HG02884 (cell line): Measurements from ENCODE around the gene CHRNB4.

ENCODE experiments used
- ATAC-seq: cut with Tn5 transposase; IDR thresholded peaks from one replicate; pipeline ENCODE4 v1.9.1; 2021; ENCODE audit warnings: mild to moderate bottlenecking, moderate library complexity; ENCODE audit not compliant: unreplicated experiment

Gene CHRNB4

GRCh38 chr15:78634210-78635145, 6.5 kb downstream of the CHRNB4 start:
- no peak for ATAC-seq

GRCh38 chr15:78633348-78633747, 7.7 kb downstream of the CHRNB4 start:
- no peak for ATAC-seq

DNA sequence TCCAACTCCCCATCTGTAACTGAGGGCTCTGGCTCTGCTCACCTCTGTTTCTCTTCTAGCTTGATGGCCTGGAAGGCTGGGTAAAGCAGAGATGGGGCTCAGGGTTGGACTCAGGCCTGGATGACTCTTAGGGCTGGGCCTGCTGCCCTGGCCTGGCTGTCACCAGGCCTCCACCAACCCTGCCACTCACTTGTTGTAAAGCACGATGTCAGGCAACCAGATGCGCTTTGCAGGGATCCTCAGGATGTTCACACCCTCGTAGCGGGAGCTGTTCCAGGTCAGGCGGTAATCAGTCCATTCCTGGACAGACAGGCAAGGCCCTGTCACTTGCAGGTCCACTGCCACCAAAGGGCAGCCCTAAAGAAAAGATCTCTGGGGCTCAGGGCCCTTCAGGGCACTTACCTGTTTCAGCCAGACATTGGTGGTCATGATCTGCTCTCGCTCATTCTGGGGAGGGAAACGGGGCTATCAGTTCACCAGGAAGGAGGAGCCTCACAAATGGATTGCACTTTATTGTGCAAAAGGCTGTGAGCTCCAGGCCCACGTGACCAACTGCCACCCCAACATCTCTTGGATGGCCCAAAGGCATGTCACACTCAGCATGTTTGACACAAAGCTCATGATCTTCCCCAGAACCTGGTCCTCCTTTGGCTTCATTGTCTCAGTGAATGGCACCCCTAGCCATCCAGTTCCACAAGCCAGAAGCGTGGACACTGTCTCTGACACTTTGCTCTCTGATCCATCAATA, 9.9 kb downstream of the CHRNB4 start:
- ATAC-seq: no peak

DNA sequence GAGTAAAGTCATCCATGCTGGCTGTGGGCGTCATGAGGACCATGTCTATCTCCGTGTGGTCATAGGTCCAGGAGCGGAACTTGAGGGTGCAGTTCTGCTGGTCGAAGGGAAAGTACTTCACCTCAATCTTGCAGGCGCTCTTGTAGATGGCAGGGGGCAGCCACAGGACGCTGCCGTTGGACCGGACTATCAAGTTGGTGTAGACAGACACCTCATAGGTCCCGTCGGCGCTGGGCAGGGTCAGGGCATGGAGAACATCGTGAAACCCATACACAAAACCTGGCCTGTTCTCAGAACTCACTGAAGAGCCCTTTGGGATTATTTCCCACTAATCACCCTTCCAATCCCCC, 11.3 kb downstream of the CHRNB4 start:
- ATAC-seq: no peak

- ATAC-seq: no peak
Measured at GRCh38 chr15:78629031-78629715, 11.8 kb downstream of the CHRNB4 start.

DNA sequence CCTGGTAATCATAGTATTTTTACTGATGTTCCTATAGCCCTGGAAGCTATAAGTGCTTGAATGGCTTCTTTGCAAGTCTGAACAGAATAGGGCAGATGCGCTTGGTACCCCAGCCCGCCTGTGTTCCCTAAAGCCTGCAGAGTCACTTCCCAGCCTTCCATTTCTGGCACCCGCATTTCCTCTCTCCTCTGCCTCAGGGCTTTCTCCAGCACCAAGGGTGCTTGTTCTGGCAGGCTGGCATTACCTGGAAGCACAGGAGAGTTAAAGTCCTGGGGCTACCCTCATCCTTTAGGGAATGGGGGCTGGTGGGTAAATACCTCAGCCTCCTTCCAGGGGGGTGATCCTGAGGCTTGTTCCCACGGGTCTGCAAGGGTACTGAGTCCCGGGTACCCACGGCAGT, 12.8 kb downstream of the CHRNB4 start:
- ATAC-seq: no peak

DNA sequence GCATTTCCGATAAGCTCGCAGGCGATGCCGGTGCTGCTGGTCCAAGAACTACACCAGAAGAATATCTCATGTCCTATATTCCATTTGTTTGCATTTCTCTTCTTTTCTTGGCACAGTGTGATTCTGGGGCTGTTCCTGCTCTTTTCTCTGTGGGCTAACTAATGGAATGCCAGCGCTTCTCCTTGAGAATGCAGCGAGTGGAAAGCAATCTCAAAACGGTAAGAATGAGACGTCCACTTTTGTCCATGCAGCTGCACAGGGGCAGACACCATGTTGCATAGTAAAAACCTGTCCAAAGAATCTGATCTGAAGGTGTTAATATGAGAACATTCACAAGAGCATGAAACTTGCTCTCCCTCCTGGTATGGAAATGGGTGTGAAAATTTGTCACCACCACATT, 13.7 kb downstream of the CHRNB4 start:
- ATAC-seq: no peak

DNA sequence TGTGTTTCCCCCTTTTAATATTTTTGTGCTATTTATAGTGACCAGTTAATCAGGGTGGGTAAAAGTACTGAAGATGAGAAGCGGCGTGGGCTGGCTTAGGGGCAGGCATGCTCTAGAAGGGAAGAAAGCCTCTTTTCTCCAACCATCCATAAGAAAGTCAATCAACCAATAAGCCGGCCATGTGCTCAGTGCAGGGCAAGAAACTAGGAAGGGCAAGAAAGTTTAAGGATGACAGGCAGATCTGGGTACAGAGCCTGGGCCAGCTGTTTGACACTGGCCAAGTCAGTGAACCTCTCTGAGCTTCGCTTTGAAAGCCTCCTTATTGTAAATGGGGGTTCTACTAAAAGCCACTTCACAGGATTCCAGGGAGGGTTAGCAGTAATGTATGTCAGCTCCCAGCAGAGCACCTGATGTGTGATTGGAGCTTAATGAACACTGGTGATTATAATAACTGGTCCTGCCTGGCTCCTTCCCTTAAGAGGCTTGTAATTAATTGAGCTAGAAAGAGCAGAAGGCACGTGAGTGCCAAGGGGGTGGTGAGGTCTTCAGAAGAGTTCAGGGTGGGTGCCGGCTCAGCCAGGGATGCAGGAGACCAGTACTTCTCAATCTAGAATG, 14.5 kb downstream of the CHRNB4 start:
- no peak for ATAC-seq

- ATAC-seq: no peak
Measured at GRCh38 chr15:78625606-78626280, 15.3 kb downstream of the CHRNB4 start.

- no peak for ATAC-seq
Measured at GRCh38 chr15:78624651-78625590, 16.1 kb downstream of the CHRNB4 start.

DNA sequence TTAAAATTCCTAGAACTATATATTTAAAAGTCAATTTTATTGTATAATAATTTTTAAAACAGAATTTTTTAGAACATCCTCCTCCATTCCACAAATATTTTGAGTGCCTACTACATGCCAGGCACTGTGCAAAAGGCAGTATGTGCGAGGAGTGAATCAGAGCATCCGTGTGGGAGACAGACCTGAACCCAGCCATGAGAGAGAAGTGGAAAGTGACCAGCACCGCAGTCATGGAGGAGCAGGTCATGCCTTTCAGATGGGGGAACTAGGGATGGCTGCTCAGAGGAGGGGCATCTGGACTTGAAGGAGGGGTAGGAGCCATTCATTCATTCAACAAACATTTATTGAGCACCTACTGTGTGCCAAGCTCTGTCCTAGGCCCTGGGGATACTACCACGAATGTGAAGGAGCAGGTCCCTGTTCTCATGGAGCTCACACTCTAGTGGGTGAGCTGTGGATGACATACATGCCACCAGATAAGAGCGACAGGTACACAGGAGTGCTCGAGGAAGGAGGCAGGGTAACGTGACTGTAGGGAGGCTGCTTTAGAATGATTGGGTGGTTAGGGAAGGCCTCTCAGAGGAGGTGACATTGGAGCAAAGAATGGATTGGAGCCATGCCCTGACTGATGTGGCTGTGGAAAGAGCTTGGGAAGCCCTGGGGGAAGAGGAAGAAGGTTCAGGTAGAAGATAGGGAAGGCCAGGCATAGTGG, 17.1 kb downstream of the CHRNB4 start:
- ATAC-seq: no peak

DNA sequence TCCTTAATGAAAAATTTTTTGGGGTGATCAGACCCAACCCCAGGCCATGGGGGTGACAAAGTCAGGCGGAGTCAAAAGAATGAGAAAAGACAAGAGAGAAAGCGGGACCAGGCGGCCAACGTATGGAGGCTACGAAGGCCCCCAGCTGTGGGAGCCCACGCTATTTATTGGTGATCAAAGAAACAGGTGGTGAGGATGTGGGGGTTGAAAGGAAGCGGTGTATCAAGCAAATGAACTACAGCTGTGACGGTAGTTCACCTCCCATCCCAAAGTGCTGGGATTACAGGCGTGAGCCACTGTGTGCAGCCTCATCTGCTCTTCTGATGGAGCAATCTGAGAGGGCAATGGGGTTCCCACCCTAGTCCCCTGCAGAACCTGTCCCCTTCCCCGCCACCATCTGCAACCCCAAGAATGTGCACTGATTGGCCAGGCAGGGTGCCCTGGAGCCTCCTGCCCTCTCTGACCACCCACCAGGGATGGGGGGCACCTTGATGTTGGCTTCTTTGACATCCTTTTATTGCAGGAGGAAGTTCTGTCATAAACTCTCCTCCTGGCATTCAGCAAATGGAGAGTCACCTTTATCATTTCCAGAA, 19.1 kb downstream of the CHRNB4 start:
- ATAC-seq: no peak

- no peak for ATAC-seq
Measured at GRCh38 chr15:78620527-78621421, 20.2 kb downstream of the CHRNB4 start, which contains the start of gene CHRNA3. CHRNA3 (minus strand) TSS chr15:78620996; CDS start chr15:78620794, 202 bp downstream.

GRCh38 chr15:78620021-78620526, 20.9 kb downstream of the CHRNB4 start:
- no peak for ATAC-seq

DNA sequence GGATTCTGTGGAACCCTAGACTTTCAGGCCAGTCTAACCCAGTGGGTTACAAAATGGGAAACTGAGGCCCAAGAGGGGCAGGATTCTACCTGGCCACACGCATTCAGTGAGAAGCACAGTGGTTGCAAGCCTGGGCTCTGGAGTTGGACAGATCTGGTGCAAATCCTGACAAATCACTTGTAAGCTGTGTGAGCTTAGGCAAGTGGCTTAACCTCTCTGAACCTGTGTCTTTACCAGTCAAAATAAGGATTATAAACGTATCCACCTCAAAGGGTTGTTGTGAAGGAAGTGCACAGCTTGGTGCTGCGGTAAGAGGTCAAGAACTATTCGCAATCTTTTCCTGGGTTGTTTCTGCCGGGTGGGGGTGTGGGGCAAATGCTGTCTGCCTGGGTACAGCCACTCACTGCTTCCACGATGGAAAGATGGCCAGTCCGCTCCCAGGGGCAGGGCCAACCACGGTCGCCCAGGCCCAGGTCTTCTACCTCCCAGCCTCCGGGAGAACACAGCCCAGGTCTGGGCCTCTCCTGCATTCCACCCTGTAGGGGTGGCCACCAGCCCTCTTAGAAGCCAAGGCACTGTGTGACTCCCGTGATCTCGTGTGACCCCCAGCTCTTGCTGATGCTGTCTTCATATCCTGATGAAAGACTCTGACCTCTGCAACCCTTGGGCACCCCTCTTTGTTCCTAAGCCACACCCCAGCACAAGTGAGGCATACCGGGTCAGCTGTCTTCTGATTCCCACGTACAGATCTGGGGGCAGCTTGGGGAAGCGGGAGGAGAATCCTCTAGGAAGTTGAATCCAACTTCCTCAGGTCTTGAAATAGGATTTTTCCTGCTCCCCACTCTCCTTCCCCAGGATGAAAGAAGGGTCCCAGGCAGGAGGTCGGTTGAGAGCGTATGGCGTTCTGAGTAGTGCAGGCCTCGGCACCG, 21.7 kb downstream of the CHRNB4 start:
- no peak for ATAC-seq

GRCh38 chr15:78618490-78618934, 22.5 kb downstream of the CHRNB4 start:
- no peak for ATAC-seq
